ENCODE results near the gene SLC20A1. TPM values are rescaled to one million over a fixed set of nuclear protein-coding genes. Genes with fewer than 3 reads are reported as not detected.
A peak's percentile ranks its signal among the peaks of the same experiment; 100 is the strongest.

SLC20A1 gene
- total and polyA plus RNA-seq, 2 of the 4 experiments (the other 2 are of a cell fraction), result 93.6 to 94.1 TPM

DNA sequence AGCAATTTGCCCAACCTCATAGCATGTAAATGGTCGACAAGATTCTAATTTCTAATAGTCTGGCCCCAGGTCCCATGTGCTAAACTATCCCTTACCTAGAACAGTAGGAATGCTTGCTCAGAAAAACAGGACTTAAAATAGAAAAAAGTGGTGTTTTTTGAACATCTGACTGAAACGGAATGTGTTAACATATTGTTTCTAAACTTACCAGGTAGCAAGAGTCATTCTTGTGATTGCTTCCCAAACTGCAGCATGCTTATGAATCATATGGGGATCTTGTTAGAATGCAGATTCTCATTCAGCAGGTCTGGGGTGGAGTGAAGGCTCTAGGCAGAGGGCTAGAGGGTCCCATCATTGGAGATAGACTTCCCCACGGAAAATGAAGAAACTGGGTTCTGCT, 5.8 kb upstream of the SLC20A1 start:
- DNase-seq (no peak), ATAC-seq (ENCODE audit: low read depth) (no peak)
- peaks cover 14 to 26% of the 10 kb centered on the region in 2 experiments for H3K79me1 ChIP-seq (ENCODE audit: low read depth in 1 of 2, low read length in 2 of 2)
- no peak overlapping the region for H3K4me2 ChIP-seq (ENCODE audit: low read depth, low read length)
- dilution Hi-C loops (cut with HindIII; ENCODE audit: low sequenced_read_pairs, unreplicated experiment), result no loop called here
- no TSS peak for BruUV-seq (replicated peaks)
- no CpG with 5 or more reads among the region's 3 CpGs for WGBS, 2 experiments (ENCODE audit: extremely low coverage in 2 of 2, insufficient read length in 1 of 2)
- H4K91ac ChIP-seq (ENCODE audit: insufficient read depth, low read depth, low read length), result peak overlapping the region; percentile 87
- H2BK5ac ChIP-seq (ENCODE audit: low read depth, low read length, poor library complexity, severe bottlenecking), result peak overlapping the region; percentile 91
- peaks cover 33% of the 10 kb centered on the region for H3K9me1 ChIP-seq (ENCODE audit: insufficient read depth, low read length)
- peak overlapping the region; percentile 77 to 92 for H4K8ac ChIP-seq (ENCODE audit: low read depth in 2 of 2, low read length in 2 of 2)
- no peaks in the 10 kb centered on the region for H4K20me1 ChIP-seq (ENCODE audit: insufficient read depth, low read length)
- H3K27ac ChIP-seq (ENCODE audit: insufficient read depth, low read length), result peak overlapping the region; percentile 92
- no peaks in the 10 kb centered on the region for H3K27me3 ChIP-seq (ENCODE audit: control insufficient read depth, insufficient read depth, low read length)
- H3K14ac ChIP-seq (replicated peaks; ENCODE audit: low read depth, low read length), result peak overlapping the region; percentile 70
- peak overlapping the region; percentile 93 for H2BK20ac ChIP-seq (ENCODE audit: low read depth, low read length)
- no peak overlapping the region for H3K4me3 ChIP-seq (ENCODE audit: insufficient read depth, low read depth, low read length)
- H3K9ac ChIP-seq (ENCODE audit: low read depth, low read length), result no peak overlapping the region
- H2AK9ac ChIP-seq (replicated peaks; ENCODE audit: low read depth, low read length, poor library complexity), result peak overlapping the region; percentile 85
- in situ Hi-C loops (cut with MboI; ENCODE audit: low sequenced_read_pairs), result no loop called here
- no peak for TF ChIP-seq POLR2A (IDR thresholded peaks at IDR 0.05; ENCODE audit: low read depth, low read length)
- no peak for TF ChIP-seq CEBPB (IDR thresholded peaks at IDR 0.05; ENCODE audit: low read depth, low read length)
- TF ChIP-seq RFX5 (IDR thresholded peaks at IDR 0.05; ENCODE audit: low read depth, low read length), result no peak
- TF ChIP-seq SMC3 (IDR thresholded peaks at IDR 0.05; ENCODE audit: low read depth, low read length), result no peak
- TF ChIP-seq MAFK (IDR thresholded peaks at IDR 0.05; ENCODE audit: low read depth, low read length), result no peak
- H3K56ac ChIP-seq (ENCODE audit: extremely low read depth, insufficient read depth, low read length), result peak overlapping the region; percentile 61
- peaks cover 19% of the 10 kb centered on the region for H3K4me1 ChIP-seq (ENCODE audit: control insufficient read depth, insufficient read depth, low read length)
- peak overlapping the region; percentile 85 for H3K4ac ChIP-seq (ENCODE audit: low read depth, low read length)
- H3K9me3 ChIP-seq (ENCODE audit: control insufficient read depth, insufficient read depth, low read length), result no peaks in the 10 kb centered on the region
- peak overlapping the region; percentile 78 for H3K23ac ChIP-seq (ENCODE audit: low read depth, low read length)
- peak overlapping the region; percentile 94; the same call in 2 of the 3 replicates for H2BK15ac ChIP-seq (ENCODE audit: low read depth, low read length)
- POLR2A ChIA-PET (ENCODE audit: unreplicated experiment), result no interaction called here
- peak overlapping the region; percentile 43 for H3K18ac ChIP-seq (ENCODE audit: low read depth, low read length)
- peak overlapping the region; percentile 93 for H2AK5ac ChIP-seq (ENCODE audit: low read depth, low read length)
- no peaks in the 10 kb centered on the region for H3K36me3 ChIP-seq (ENCODE audit: control insufficient read depth, insufficient read depth, low read length)
- CTCF ChIA-PET, result no interaction called here
- peak overlapping the region; percentile 98 for H2BK120ac ChIP-seq (ENCODE audit: low read depth, low read length)
- peak overlapping the region; percentile 13; the same call in 1 of the 2 replicates for H4K5ac ChIP-seq (ENCODE audit: low read depth, low read length)
- peak overlapping the region; percentile 73 for H2AFZ ChIP-seq (replicated peaks; ENCODE audit: low read length, poor library complexity)
- intact Hi-C loops (cut with micrococcal nuclease), result no loop called here
